OCI-M1 (cell line): ENCODE results near the gene BCL11A.

Experiments
- DNase-seq: peaks from one replicate; lab custom pipeline; 2025; lab: John Stamatoyannopoulos, UW

The BCL11A gene

DNA sequence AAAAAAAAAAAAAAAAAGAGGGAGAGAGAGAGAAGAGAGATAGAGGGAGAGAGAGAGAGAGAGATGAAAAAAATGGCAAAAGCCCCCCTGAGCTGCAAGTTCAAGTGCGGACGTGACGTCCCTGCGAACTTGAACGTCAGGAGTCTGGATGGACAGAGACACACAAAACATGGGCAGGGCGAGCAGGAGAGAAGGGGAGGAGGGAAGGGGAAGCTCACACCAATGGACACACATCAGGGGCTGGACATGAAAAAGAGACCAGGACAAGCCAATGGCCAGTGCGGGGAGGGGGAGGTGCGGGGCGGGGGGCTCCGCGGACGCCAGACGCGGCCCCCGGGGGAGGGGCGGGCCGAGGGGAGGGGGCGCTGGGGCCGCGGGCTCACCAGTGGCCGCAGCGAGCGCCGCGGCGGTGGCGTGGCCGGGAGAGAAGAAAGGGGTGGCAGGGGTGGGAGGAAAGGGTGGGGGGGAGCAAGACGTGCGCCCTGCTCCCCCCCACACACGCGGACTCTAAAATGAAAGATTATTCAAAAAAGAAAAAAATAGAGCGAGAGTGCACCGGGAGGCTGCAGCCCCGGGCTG, at the start of gene BCL11A:
Gene BCL11A, minus strand, starts transcription at position 160 of the 579 bp plus-strand sequence. CDS start 384 bp downstream, outside the sequence.
- DNase-seq, result peak; percentile 82

DNA sequence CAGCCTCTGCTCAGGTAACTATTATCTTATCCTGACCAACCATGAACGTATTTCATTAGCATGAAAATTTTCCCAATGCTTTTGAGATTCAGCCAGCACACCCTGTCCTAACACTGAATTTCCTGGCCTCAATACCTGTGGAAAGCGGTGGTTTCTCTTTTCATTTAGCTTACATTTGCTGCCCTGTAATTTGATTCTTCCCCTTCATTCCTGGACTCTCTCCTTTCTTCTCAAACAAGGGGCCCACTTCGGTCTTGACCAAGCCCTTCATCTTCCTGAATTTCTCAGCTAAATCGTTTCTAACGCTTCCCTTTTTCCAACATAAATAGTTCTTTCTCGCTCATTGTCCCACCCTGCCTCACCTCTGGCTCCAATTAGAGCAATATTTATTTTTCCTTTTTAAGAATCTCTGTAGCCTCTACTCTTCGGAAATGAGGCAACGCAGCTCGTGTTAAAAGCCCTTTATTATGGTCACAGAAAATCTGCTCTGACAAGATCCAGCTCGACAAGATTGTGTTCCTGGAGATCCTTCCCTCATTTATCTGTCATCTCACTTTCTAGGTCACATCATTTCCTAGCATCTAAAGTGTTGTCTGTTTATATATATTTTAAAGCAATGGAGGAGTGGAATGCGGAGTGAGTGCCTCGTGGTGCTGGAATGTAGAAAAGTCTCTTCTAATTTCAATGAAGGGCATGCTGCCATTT, 49.5 kb upstream of the BCL11A start:
- DNase-seq, result no peak

DNA sequence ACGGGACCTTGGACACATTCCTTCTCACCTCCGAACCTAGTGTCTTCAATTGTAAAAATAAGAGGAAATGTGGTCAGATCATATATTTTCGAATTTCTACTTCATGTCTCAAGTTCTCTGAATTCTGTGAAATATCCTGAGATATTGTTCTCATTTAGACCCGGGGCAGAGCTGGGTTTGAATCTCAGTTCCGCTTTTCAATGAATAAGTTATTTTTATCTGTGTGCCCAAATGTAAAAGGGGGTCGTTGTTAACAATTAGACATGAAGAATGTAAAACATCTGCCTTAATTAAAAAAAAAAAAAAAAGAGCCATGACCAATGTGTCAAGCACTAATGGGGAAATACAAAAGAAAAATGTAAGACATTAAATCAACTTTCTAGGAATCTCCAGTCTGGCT, 48.9 kb upstream of the BCL11A start:
- DNase-seq, result no peak

DNA sequence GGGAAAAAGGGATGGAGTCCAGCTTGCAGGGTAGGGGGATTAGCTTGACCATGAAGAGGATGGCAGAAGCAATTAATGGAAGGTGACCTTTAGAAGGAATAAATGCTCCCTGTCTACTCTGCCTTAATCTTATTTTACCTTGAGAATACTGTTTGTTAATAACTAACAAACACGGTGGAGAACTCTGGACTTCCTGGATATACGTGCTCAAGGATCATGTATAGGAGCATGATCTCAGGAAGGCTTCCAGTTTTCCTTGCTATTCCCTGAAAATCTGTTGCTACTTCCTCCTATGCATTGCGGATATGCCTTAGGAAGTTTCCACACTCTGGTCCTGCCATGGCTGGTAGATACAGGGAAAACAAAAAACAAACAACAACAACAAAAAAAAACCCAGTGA, 44.8 kb upstream of the BCL11A start:
- no peak for DNase-seq

DNA sequence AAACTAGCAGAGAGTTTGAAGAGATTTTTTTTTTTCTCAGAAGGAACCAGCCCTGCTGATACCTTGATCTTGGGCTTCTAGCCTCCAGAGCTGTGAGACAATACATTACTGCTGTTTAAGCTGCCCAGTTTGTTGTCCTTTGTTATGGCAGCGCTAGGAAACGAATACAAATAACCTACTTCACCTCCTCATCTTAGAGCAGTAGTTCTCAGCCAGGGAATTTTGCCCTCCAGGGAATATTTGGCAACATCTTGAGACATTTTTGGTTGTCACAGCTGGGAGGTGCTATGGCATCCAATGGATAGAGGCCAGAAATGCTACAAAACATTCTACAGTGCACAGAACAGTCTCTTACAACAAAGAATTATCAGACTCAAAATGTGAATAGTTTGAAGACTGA, 43.9 kb upstream of the BCL11A start:
- DNase-seq, result no peak

GRCh38 chr2:60596411-60596810, 43.0 kb upstream of the BCL11A start:
- DNase-seq, result peak; percentile 12

DNA sequence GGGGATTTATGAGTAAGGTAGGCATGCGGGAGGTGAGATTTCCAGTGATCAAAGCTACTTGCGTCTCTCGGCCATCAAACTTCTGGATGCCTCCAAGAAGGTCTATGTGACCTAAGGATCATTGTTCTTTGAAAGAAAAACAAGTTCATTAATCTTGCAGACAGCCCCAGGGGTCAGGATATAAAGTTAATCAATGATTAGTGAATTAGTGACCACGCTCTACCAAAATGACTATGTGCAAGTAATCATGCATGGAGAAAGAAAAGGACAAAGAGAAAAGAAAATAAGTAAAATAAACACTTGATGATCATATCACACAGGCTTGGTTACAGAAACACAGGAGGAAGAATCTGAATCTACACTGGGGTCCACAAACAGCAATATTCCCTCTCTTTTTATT, 42.5 kb upstream of the BCL11A start:
- no peak for DNase-seq

GRCh38 chr2:60589104-60589503, 35.6 kb upstream of the BCL11A start:
- peak; percentile 23 for DNase-seq

- DNase-seq, result no peak
These were observed 32.6 kb upstream of the BCL11A start for GRCh38 chr2:60586081-60586480.

DNA sequence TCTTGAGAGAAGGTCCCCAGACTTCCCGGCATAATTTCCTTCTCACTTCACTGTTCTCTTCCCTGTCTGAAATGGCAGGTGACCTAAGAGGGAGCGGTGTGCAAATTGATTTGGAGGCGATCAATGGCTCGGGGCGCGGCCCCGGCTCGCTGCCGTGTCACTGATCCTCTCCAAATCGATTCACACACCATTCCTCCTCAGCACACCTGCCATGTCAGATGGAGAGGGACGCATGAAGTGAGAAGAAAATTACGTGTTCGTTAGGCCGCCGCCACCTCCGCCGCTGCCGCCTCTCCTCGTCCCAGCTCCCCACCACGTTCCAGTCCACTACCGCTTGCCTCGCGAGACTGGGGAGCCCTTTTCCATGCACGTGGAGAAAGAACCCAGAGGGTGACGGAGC, 31.8 kb upstream of the BCL11A start:
- DNase-seq, result no peak

DNA sequence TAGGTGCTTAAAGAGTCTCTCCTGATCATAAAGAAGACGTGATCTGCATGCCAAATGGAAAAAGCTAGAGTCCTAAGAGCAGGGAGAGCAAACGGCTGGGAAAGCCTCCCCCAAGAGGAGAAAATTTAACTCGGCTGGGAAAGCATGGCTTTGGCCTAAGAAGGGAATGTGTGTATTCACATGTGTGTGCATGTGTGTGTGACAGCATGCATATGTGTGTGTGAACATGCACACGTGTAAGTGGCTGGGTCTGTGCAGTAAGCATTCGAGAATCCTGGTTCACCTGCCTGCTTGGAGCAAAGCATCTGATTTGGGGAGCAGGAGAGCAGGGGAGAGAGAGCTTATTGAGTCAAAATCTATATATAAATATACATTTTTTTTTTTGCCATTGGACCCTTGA, 30.1 kb upstream of the BCL11A start:
- no peak for DNase-seq

- DNase-seq, result peak; percentile 74
These were observed 28.2 kb upstream of the BCL11A start for GRCh38 chr2:60581433-60582282.

DNA sequence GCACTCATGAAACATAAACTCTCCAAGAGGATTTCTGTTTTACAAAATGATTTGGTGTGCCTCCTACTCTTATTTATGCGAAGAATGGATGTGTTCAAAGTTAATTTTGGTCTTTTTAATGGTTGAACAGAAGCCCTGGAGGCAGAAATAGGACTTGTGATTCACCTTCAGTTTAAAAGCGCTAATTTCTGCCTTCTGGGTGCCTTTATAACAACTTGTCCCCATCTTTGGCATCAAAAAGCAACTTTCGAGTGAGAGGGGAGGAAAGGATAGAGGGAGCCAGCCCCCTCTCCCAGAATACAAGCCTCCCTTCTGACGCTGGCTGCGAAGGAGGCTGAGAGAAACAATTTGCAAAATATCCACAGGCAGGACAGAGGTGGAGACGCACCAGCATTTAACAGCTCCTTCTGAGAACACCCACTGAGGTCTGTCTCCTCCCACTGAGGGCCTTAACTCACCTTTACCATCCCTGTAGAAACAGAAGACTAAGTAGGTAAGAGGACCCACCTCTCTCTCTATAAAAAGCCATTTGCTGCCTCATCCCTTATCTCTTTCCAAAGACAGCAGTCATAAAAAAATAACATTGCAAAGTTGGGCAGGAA, 24.3 kb upstream of the BCL11A start:
- no peak for DNase-seq

DNA sequence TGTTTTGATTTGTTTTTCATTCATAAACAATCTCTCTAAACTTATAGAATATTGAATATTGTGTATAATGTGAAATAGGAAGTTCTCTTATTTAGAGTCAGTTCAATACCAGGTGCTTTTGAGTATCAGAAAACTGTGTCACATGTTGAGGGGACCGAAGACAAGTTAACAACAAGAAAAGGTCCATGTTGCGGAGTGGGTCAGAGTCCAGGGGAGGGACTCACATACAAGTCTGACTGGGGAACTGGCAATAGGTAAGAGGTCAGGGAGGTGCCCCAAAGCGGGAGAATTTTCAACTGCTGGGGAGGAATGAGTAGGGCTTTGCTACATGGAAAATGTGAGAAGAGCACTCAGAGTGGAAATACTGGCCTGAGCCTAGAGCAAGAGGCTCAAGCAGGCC, 19.8 kb upstream of the BCL11A start:
- DNase-seq, result no peak

- DNase-seq, result no peak
These were observed 16.8 kb upstream of the BCL11A start for GRCh38 chr2:60570251-60570650.

DNA sequence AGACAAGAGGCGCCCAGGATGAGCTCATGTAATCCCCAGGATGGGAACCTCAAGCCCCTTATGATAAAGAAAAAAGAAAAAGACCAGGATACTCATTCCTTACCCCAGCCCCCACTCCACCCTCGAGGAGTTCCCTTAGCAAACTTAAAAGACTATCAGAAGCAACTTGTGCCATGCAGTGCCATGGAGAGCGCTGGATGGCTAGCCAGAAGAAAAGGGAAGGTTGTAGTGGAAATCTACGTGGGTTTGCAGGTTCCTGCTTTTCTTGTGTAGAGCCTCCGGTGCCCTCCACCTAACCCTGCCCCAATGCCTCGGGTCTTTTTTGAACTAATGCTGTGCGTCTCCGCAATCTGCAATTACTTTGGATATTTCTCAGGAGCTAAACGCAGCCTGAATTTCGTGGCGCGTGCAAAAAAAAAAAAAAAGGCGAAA, 16.2 kb upstream of the BCL11A start:
- DNase-seq, result no peak

- no peak for DNase-seq
These were observed 14.7 kb upstream of the BCL11A start for GRCh38 chr2:60567919-60568768.

DNA sequence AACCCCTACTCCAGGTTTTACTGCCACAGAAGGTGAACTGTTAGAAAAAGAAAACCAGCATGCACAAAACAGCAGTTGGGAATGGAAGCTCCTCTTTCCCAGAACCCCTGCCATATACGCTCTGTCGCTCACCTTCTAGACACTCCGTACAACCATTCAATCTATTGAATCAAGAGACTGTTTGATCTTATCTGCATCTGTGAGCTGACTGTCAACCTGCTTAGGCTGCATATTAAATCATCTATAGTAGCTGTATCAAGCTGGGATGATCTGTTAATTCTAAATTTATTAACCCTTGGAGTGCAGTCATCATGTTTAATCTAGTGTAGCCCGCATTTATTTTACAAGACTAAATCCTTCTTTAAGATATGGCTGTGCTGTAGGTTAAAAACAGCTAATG, 13.6 kb upstream of the BCL11A start:
- no peak for DNase-seq

GRCh38 chr2:60565472-60565871, 12.0 kb upstream of the BCL11A start:
- DNase-seq, result peak; percentile 74

- DNase-seq, result peak; percentile 71
These were observed 7.5 kb upstream of the BCL11A start for GRCh38 chr2:60560734-60561644.

DNA sequence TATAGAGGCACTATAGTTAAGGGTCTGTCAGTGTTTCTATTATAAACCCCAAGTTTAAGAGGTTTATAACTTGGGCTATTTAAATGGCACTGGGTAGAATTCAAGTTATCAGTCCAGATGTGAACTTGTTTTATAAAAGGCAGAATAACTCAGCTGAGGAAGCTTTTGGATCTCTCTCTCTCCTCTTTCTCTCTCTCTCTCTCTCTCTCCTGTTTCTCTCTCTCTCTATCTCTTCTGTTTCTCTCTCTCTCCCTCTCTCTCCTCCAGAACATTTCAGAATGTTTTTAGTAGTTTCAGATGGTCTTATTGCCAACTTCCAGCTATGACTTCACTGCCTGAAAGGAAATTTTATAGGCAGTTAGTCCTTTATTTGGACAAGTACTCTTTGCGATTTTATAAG, 6.4 kb upstream of the BCL11A start:
- DNase-seq, result no peak
